ENCODE results near the gene MYBPC2.
A peak's percentile ranks its signal among the peaks of the same experiment; 100 is the strongest.

Gene MYBPC2

GRCh38 chr19:50480281-50481111 is 47.8 kb downstream of the MYBPC2 start:
- Histone ChIP-seq H3K4me1 (ENCODE audit: control insufficient read depth, low read depth, low read length) (peaks cover 5% of the 10 kb centered on the region), H3K4me3 (ENCODE audit: low read length) (no peak overlapping the region), H3K36me3 (ENCODE audit: control insufficient read depth, low read depth, low read length) (peaks cover 19% of the 10 kb centered on the region), H3K9me3 (ENCODE audit: control insufficient read depth, low read depth, low read length) (peaks cover under 1% of the 10 kb centered on the region), H3K9ac (ENCODE audit: low read length) (no peak overlapping the region), H3K27me3 (ENCODE audit: control insufficient read depth, insufficient read depth, low read length) (no peaks in the 10 kb centered on the region), H3K27ac (ENCODE audit: low read length) (no peak overlapping the region)

DNA sequence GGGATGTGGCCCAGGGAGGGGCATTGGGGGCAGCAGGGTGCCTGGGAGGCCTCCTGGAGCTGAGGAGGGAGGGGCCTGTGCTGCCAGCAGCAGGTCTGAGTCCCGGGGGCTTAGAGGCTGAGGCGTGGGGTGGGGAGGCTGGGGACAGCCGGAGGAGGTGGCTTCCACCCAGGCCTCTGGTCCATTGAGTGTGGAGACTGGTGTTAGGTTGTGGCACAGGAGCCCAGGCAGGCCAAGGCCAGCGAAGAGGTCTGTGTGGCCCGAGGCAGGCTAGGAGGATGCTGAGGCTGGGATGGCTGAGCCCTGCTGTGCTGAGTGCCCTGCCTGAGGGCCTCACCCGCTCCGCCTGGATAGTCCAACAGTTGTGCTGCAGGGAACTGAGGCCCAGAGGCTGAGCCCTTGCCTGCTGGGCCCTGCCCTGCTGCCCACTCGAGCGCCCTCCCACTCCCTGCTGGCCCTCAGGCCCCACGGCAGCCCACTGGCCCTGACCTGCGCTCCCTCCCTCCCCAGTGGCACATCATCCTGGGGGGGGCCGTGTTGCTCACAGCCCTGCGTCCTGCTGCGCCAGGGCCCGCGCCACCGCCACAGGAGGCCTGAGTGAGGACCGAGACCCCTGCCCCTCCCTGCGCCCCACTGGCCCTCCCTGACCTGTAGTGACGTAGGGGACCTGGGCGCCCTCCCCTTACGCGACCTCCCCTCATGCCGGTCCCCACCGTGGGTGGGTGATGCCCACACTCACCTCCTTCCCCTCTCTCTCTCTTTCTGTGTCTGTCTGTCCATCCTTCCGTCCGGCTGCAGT is 48.9 kb downstream of the MYBPC2 start:
- peaks cover 19% of the 10 kb centered on the region for H3K36me3 ChIP-seq (ENCODE audit: control insufficient read depth, low read depth, low read length)
- peaks cover 11% of the 10 kb centered on the region for H3K9me3 ChIP-seq (ENCODE audit: control insufficient read depth, low read depth, low read length)
- no peak overlapping the region for H3K4me3 ChIP-seq (ENCODE audit: low read length)
- peaks cover 1% of the 10 kb centered on the region for H3K27me3 ChIP-seq (ENCODE audit: control insufficient read depth, insufficient read depth, low read length)
- no peak overlapping the region for H3K27ac ChIP-seq (ENCODE audit: low read length)
- peaks cover 5% of the 10 kb centered on the region for H3K4me1 ChIP-seq (ENCODE audit: control insufficient read depth, low read depth, low read length)
- no peak overlapping the region for H3K9ac ChIP-seq (ENCODE audit: low read length)

- Histone ChIP-seq H3K9ac (ENCODE audit: low read length) (no peak overlapping the region), H3K27ac (ENCODE audit: low read length) (no peak overlapping the region), H3K4me1 (ENCODE audit: control insufficient read depth, low read depth, low read length) (peaks cover 2% of the 10 kb centered on the region), H3K9me3 (ENCODE audit: control insufficient read depth, low read depth, low read length) (peaks cover 13% of the 10 kb centered on the region), H3K27me3 (ENCODE audit: control insufficient read depth, insufficient read depth, low read length) (peaks cover 10% of the 10 kb centered on the region), H3K4me3 (ENCODE audit: low read length) (no peak overlapping the region), H3K36me3 (ENCODE audit: control insufficient read depth, low read depth, low read length) (peaks cover 19% of the 10 kb centered on the region)
Measured at GRCh38 chr19:50482271-50482855, 49.7 kb downstream of the MYBPC2 start.

DNA sequence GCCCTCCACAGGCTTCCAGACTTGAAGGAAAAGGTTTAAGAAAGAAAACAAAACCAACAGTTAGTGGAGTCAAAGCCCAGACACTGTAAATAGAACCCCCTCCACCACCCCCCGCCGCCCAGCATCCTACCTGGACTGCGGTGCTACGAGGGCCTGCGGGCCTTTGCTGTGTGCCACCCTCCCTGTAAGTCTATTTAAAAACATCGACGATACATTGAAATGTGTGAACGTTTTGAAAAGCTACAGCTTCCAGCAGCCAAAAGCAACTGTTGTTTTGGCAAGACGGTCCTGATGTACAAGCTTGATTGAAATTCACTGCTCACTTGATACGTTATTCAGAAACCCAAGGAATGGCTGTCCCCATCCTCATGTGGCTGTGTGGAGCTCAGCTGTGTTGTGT is 50.2 kb downstream of the MYBPC2 start:
- no peaks in the 10 kb centered on the region for H3K4me1 ChIP-seq (ENCODE audit: control insufficient read depth, low read depth, low read length)
- no peak overlapping the region for H3K27ac ChIP-seq (ENCODE audit: low read length)
- peaks cover 13% of the 10 kb centered on the region for H3K9me3 ChIP-seq (ENCODE audit: control insufficient read depth, low read depth, low read length)
- no peak overlapping the region for H3K9ac ChIP-seq (ENCODE audit: low read length)
- H3K4me3 ChIP-seq (ENCODE audit: low read length), result no peak overlapping the region
- peaks cover 15% of the 10 kb centered on the region for H3K27me3 ChIP-seq (ENCODE audit: control insufficient read depth, insufficient read depth, low read length)
- peaks cover 19% of the 10 kb centered on the region for H3K36me3 ChIP-seq (ENCODE audit: control insufficient read depth, low read depth, low read length)

GRCh38 chr19:50485284-50485955 is 52.7 kb downstream of the MYBPC2 start:
- H3K36me3 ChIP-seq (ENCODE audit: control insufficient read depth, low read depth, low read length), result peaks cover 8% of the 10 kb centered on the region
- no peak overlapping the region for H3K27ac ChIP-seq (ENCODE audit: low read length)
- H3K9me3 ChIP-seq (ENCODE audit: control insufficient read depth, low read depth, low read length), result peaks cover 13% of the 10 kb centered on the region
- no peaks in the 10 kb centered on the region for H3K4me1 ChIP-seq (ENCODE audit: control insufficient read depth, low read depth, low read length)
- H3K9ac ChIP-seq (ENCODE audit: low read length), result no peak overlapping the region
- no peak overlapping the region for H3K4me3 ChIP-seq (ENCODE audit: low read length)
- peaks cover 38% of the 10 kb centered on the region for H3K27me3 ChIP-seq (ENCODE audit: control insufficient read depth, insufficient read depth, low read length)

GRCh38 chr19:50486823-50487515 is 54.3 kb downstream of the MYBPC2 start:
- H3K27me3 ChIP-seq (ENCODE audit: control insufficient read depth, insufficient read depth, low read length), result peaks cover 53% of the 10 kb centered on the region
- no peak overlapping the region for H3K9ac ChIP-seq (ENCODE audit: low read length)
- H3K36me3 ChIP-seq (ENCODE audit: control insufficient read depth, low read depth, low read length), result peaks cover 8% of the 10 kb centered on the region
- no peaks in the 10 kb centered on the region for H3K4me1 ChIP-seq (ENCODE audit: control insufficient read depth, low read depth, low read length)
- H3K27ac ChIP-seq (ENCODE audit: low read length), result no peak overlapping the region
- no peak overlapping the region for H3K4me3 ChIP-seq (ENCODE audit: low read length)
- peaks cover 13% of the 10 kb centered on the region for H3K9me3 ChIP-seq (ENCODE audit: control insufficient read depth, low read depth, low read length)

- H3K9ac ChIP-seq (ENCODE audit: low read length), result no peak overlapping the region
- peaks cover 70% of the 10 kb centered on the region for H3K27me3 ChIP-seq (ENCODE audit: control insufficient read depth, insufficient read depth, low read length)
- H3K4me1 ChIP-seq (ENCODE audit: control insufficient read depth, low read depth, low read length), result no peaks in the 10 kb centered on the region
- H3K36me3 ChIP-seq (ENCODE audit: control insufficient read depth, low read depth, low read length), result no peaks in the 10 kb centered on the region
- peaks cover 13% of the 10 kb centered on the region for H3K9me3 ChIP-seq (ENCODE audit: control insufficient read depth, low read depth, low read length)
- no peak overlapping the region for H3K4me3 ChIP-seq (ENCODE audit: low read length)
- no peak overlapping the region for H3K27ac ChIP-seq (ENCODE audit: low read length)
Measured at GRCh38 chr19:50488389-50489194, 55.9 kb downstream of the MYBPC2 start.

GRCh38 chr19:50489461-50490011 is 56.8 kb downstream of the MYBPC2 start:
- peak overlapping the region; percentile 23 for H3K4me3 ChIP-seq (ENCODE audit: low read length)
- no peaks in the 10 kb centered on the region for H3K4me1 ChIP-seq (ENCODE audit: control insufficient read depth, low read depth, low read length)
- no peak overlapping the region for H3K9ac ChIP-seq (ENCODE audit: low read length)
- H3K9me3 ChIP-seq (ENCODE audit: control insufficient read depth, low read depth, low read length), result peaks cover 13% of the 10 kb centered on the region
- no peaks in the 10 kb centered on the region for H3K36me3 ChIP-seq (ENCODE audit: control insufficient read depth, low read depth, low read length)
- H3K27me3 ChIP-seq (ENCODE audit: control insufficient read depth, insufficient read depth, low read length), result peaks cover 79% of the 10 kb centered on the region
- H3K27ac ChIP-seq (ENCODE audit: low read length), result no peak overlapping the region

DNA sequence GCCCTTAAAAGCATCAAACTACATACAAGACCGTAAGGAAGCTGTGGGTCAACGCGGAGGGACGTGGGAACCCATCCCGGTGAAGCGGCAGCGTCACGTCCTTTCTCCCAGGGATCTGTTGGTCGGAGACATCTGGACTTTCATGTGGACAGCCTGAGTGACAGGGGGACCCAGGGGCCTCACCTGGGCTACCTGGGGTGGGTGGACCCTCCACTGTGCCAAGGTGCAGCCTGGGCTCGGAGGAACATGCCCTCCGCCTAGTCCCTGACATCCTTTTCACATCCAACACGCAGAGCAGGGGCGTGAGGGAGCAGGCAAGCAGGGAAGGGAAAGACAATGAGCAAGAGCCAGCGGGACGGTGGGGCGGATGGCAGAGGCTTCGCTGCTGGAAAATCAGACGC is 57.7 kb downstream of the MYBPC2 start:
- H3K4me3 ChIP-seq (ENCODE audit: low read length), result no peak overlapping the region
- H3K27me3 ChIP-seq (ENCODE audit: control insufficient read depth, insufficient read depth, low read length), result peaks cover 88% of the 10 kb centered on the region
- no peaks in the 10 kb centered on the region for H3K4me1 ChIP-seq (ENCODE audit: control insufficient read depth, low read depth, low read length)
- peaks cover 13% of the 10 kb centered on the region for H3K9me3 ChIP-seq (ENCODE audit: control insufficient read depth, low read depth, low read length)
- H3K27ac ChIP-seq (ENCODE audit: low read length), result no peak overlapping the region
- H3K9ac ChIP-seq (ENCODE audit: low read length), result no peak overlapping the region
- no peaks in the 10 kb centered on the region for H3K36me3 ChIP-seq (ENCODE audit: control insufficient read depth, low read depth, low read length)

DNA sequence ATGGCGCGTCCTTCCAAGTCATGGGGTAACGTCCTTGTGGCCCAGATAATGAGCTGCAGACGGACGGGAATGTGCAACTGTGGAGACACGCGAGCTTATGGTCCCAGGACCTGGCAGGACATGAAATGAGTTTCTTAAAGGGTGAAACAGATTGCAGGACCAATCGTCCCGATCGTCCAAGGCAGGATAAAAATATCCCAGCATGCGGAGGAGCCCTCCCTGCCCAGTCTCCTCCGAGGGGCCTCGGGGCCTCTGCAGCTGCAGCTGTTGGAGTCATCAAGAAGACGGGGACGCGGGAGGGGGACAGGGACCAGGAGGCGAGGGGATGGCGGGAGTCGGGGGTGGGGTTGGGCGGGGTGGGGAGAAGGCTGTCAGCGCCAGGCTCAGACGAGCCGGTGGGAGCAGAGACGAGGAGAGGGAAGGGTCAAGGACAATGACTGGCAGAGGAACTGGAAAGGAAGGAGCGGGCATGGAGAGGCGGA is 58.3 kb downstream of the MYBPC2 start:
- H3K27ac ChIP-seq (ENCODE audit: low read length), result no peak overlapping the region

More for the DNA sequence above, 58.3 kb downstream of the MYBPC2 start:
- Histone ChIP-seq H3K9me3 (ENCODE audit: control insufficient read depth, low read depth, low read length) (peaks cover 8% of the 10 kb centered on the region), H3K4me1 (ENCODE audit: control insufficient read depth, low read depth, low read length) (no peaks in the 10 kb centered on the region), H3K4me3 (ENCODE audit: low read length) (no peak overlapping the region), H3K9ac (ENCODE audit: low read length) (no peak overlapping the region), H3K36me3 (ENCODE audit: control insufficient read depth, low read depth, low read length) (no peaks in the 10 kb centered on the region), H3K27me3 (ENCODE audit: control insufficient read depth, insufficient read depth, low read length) (peaks cover 91% of the 10 kb centered on the region)

Data from iPS-18a (cell line).